COR-L47 (cell line): Measurements from ENCODE around the gene ERVMER34-1.

Experiments
- DNase-seq: peaks from one replicate; lab custom pipeline; 2025; lab: John Stamatoyannopoulos, UW

The ERVMER34-1 gene, protein sequence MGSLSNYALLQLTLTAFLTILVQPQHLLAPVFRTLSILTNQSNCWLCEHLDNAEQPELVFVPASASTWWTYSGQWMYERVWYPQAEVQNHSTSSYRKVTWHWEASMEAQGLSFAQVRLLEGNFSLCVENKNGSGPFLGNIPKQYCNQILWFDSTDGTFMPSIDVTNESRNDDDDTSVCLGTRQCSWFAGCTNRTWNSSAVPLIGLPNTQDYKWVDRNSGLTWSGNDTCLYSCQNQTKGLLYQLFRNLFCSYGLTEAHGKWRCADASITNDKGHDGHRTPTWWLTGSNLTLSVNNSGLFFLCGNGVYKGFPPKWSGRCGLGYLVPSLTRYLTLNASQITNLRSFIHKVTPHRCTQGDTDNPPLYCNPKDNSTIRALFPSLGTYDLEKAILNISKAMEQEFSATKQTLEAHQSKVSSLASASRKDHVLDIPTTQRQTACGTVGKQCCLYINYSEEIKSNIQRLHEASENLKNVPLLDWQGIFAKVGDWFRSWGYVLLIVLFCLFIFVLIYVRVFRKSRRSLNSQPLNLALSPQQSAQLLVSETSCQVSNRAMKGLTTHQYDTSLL

DNA sequence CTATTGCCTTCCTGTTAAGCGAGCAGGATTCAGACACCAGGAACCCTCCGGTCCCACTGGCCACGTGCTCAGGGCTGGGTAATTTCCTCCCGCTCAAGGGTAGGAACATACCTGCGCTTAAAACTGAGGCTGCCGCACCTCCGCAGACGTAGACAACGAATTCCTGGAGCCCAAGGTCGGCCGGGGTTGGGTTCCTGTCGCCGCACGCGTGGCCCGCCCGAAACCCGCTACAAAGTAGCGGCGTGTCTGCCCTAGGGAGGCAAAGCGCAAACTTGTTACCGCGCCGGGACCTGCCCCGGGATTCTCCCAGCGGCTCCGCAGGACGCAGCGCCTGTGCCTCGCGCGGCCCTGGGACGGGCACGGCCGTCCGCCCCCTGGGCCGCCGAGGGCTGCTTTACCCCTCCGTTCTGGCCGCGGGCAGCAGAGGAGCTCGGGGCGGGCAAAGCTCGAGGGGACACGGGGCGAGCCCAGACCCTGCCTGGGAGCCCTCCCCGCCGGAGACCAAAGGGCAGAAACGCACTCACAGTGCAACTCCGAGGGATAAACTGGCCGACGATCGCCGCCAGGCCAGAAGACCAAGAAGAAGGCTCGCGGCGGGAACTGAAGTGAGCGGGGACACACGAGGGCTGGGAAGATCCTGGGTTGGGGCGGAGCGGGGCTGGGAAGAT is at the start of gene ERVMER34-1:
ERVMER34-1 (minus strand) TSS at position 607 of the 668 bp plus-strand sequence. CDS start 5,905 bp downstream, outside the sequence.
- DNase-seq, result no peak

DNA sequence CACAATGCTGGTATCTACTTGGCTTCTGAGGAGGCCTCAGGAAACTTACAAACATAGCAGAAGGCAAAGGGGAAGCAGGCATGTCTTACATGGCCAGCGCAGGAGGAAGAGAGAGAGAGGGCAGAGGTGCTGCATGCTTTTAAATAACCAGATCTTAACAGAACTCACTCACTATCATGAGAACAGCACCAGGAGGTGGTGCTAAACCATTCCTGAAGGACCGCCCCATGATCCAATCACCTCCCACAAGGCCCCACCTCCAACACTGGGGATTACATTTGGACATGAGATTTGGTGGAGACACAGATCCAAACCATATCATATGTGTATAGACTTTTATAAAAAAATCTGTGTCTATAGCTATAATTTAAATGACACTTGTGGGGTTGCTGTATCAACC is 48.6 kb upstream of the ERVMER34-1 start:
- no peak for DNase-seq

DNA sequence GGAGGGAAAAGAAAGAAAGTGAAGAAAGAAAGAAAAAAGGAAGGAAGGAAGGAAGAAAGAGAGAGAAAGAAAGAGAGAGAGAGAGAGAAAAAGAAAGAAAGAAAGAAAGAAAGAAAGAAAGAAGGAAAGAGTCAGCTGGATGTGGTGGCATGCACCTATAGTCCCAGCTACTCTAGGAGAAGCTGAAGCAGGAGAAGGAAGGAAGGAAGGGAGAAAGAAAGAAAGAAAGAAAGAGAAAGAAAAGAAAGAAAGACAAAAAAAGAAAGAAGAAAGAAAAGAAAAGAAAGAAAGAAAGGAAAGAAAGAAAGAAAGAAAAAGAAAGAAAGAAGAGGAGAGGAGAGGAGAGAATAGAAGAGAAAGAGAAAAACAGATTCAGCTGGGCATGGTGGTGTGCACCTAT is 44.3 kb upstream of the ERVMER34-1 start:
- no peak for DNase-seq

DNA sequence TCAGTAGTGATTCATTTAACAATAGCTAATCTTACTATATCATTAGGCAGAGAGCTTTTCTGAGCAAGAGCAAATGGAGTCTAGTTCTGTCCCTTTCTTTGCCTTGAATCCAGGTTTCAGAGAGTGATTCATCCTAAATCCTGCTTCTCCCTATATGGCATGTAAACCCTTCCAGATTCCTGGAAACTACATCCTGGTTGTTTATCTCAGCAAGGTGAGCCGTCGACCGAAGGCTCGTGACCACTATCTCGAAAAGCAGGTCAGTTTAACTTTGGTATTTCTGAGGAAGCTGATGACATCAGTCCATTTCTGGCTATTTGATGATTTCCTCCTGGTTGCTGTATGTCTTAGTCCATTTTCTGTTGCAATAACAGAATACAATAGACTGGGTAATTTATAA is 40.7 kb upstream of the ERVMER34-1 start:
- no peak for DNase-seq

DNA sequence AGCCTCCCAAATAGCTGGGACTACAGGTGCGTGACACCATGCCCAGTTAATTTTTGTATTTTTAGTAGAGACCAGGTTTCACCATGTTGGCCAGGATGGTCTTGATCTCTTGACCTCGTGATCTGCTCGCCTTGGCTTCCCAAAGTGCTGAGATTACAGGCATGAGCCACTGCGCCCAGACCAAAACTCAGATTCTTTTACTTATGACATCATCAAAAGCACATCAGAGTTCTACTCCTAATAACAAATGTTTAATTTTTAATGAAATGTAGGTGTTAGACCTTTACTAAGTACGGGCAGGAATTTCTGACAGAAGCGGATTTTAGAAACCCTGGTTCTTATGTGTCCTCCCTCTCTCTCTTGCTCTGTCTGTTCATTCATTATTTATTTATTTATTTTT is 38.5 kb upstream of the ERVMER34-1 start:
- DNase-seq, result no peak

DNA sequence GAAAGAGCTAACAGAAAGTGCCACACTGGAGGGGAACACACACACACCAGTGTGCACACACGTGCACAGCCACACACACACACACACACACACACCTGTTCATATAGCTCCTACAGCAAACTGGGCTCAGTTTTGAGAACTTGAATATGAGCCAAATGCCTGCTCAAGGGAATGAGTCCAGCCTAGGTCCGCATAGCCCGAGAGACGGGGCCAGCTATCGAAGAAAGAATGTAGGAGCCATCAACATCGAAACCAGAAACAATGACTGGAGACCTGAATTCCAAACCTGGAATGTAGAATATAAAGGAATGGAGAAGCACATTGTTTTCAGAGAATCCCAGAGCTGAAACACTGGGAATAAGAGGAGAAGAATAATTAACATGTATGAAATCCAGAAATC is 37.6 kb upstream of the ERVMER34-1 start:
- no peak for DNase-seq

DNA sequence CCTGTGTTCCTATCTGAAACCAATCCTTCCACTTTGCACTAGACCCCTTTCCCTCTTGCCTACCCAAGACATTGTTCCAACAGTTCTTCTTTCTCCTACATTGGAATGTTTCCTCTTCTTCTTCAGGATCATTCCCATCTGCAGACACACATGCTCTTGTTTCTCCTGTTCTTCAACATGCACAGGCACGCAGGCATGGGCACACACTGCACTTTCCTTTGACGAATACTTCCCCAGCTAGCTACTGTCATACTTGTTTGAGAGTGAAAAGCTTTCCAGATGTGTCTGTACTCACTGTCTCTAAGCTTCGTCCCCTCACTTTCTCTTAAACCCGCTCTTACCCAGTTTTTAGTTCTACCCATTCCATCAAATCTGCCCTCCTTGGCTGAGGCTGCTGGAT is 31.8 kb upstream of the ERVMER34-1 start:
- DNase-seq, result no peak

DNA sequence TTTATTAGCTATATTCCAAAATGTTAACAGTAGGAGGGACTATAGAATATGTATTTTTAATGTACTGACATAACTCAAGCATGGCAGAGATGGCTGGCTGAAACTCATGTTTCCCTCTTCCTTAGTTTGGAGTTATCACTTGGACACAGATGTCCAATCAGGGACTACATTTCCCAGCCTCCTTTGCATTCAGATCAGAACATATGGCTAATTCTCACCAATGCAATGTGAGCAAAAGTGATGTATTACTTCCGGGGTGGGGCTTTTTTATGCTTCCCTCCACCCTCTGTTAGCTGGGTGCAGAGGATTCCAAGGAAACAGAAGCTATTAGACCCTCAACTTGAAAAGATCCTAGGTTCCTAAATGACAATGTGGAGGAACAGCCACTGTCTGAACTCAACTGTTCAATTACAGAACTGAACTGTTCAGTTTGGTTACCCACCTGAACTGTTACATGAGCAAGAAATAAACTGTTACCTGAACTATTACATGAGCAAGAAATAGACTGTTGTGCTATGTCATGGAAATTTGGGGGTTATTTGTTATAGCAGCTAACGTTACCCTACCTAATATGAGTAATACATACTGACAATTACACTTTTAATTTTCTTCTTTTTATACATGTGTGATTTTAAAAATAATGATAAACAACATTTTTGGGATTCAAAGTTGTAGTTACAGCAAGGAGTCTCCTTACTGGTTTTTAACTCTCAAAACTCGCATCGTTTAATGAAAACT is 29.6 kb upstream of the ERVMER34-1 start:
- DNase-seq, result no peak

DNA sequence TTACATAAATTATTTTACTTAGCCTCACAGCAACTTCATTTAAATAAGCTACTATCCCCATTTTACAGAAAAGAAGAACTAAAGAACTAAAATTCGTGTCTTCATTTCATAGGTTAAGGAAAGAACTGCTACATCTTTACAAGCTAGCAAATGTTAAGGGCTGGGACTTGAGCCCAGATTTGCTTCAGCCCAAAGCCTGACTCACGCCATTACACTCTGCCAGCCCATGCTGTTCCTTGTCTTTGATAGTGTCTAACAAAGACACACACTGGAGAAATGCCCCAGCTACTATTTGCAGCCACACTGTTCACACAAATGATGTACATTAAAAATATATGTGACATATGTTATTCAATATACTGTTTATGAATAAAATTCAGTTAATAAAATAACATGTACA is 29.0 kb upstream of the ERVMER34-1 start:
- no peak for DNase-seq

DNA sequence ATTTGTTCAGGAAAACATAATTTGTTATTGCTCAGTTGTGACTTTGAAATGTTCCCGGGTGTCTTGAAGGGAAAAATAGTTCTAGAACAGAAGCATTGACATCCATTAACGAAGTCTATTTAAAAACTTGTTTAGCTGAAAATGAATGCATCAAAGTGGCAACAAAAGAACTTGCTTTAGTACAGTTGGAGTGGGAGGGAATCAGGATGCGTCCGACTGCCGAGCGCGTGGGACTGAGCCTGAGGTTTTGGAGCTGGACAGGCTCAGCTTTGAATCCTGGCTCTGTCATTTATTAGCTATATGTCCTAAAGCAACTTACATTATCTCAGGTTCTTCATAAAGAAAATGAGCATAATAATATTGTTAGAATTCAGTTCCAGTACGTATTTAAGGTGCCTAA is 9.0 kb upstream of the ERVMER34-1 start:
- DNase-seq, result no peak

DNA sequence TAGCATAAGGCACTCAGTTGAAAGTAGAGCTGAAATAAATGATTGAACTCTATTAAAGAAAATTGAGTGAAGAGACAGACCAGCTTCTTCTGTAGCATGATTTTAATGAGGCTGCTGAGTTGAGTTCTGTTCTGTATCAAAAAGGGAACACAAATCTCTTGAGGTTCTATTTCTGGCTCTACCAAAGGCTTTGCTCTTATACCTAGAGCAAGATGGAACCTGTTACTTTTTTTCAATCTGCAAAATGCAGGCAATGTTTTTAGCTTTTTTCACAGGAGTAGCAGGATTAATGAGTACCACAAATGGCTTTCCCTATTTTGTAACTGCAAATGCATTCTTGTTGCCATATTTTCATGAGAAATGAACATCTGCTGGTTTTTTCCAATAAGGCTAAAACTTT is 4.2 kb upstream of the ERVMER34-1 start:
- no peak for DNase-seq

DNA sequence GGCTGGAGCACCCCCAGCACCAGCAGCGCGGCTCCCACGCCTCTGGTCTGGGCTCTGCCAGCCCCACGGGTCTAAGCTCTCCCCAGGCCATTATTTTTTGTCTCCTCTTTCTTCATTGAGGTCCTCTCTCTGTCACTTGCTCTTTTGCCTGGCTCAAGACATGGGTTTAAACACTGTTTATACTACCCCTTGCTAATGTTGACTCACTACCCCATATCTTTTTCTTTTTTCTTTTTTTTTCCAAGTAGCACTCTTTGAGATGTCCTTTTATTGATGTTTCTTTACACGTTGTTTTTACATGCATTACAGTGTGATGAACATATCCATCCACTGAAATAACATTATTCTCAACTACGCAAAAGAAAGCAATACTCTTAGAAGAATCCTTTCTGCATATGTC is 1.7 kb upstream of the ERVMER34-1 start:
- DNase-seq, result no peak

DNA sequence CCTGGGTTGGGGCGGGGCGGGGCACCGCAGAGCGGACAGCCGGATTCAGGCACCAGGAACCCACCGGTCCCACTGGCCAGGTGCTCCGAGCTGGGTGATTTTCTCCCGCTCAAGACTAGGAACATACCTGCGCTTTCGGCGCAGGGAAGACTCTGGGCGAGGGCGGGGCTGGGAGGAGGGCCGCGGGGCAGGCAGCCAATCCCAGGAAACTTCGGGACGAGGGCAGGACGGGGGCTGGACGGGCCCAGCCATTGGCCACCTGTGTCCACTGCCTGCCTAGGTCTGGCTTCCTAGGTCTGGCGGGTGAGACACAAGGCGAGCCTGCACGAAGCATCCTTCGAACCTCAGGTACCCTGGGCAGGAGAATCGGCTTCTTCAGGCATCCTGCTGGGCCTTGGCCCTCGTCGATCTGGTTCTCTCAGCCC is 274 bp upstream of the ERVMER34-1 start:
- DNase-seq, result no peak

DNA sequence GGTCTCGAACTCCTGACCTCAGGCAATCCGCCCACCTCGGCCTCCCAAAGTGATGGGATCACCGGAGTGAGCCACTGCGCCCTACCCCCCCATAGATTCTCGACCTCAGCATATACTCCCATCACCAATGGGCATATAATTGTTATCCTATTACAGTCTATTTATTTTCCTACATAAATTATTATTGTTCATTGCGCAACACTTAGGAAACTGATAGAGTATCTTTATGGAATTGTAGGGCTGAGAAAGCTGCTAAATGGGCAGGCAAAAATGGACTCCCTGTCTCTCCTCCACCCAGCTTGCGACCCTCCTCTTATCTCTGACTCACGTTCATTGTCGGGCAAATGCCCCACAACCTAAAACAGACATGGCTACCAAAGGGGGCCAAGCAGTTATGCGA is 1.0 kb downstream of the ERVMER34-1 start:
- no peak for DNase-seq

DNA sequence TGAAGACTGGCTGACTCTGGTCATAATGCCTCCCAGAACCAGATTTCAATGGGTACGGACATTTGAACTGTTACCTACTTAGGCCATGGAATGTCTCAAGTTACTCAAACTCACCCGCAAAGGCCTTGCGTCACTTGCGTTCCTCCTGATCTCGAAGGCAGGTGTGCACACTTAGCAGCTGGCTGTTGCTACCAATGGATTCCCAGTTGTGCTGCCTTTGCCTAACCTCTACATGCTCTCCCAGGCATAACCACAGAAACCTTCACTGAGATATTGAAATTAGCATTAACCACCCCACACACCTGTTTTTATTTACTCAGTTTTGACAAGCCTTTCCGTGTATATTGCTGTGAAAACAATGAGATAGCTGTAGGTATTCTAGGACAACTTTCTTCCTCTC is 2.8 kb downstream of the ERVMER34-1 start:
- DNase-seq, result no peak

DNA sequence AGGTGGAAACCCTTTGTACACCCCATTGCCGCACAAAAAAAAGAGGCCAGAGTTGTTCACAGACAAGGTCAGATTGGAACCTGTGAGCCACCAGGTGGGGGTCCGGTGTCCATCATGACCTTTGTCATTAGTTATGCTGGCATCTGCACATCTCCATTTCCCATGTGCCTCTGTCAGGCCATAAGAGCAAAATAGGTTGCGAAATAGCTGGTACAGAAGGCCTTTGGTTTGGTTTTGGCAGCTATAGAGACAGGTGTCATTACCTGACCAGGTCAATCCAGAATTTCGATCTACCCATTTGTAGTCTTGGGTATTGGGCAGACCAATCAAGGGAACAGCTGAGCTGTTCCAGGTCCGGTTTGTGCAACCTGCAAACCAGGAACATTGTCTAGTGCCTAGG is 6.6 kb downstream of the ERVMER34-1 start:
- no peak for DNase-seq

DNA sequence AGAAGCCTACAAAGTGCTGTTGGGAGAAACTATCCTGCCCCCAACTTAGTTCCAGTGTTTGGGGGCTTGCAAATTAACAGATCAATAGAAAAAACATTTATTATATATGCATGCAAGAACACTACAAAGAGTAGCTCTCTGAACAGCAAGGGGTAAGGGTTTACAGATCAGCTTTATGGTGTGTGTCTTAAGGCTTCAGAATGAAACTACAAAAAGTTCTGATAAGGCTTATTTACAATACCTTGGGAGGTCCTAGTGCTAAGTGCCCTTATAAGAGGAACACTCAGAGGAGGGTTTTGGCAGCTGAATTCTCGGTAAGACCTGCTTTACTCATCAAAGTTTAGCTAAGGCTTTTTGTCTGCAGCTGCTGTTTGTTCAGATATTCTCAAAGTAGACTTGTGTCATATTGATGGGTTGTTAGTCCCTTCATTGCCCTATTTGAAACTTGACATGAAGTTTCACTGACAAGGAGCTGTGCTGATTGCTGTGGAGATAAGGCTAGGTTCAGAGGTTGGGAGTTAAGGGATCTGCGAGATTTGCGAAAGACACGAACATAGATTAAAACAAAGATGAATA is 7.7 kb downstream of the ERVMER34-1 start:
- DNase-seq, result no peak

DNA sequence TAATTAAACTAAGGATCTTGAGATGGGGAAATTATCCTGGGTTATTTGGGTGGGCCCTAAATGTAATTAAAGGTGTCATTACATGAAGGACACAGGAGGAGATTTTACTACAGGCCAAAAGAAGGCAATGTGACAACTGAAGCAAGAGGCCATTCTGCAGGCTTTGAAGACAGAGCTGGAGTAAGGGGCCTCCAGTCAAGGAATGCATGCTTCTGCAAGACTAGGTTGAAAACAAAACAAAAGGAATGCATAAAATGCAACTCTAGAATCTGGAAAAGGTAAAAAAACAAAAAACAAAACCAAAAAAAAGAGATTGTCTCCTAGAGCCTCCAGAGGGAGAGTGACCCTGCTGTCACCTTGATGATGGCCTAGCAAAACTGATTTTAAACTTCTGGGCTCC is 21.6 kb downstream of the ERVMER34-1 start:
- DNase-seq, result no peak

DNA sequence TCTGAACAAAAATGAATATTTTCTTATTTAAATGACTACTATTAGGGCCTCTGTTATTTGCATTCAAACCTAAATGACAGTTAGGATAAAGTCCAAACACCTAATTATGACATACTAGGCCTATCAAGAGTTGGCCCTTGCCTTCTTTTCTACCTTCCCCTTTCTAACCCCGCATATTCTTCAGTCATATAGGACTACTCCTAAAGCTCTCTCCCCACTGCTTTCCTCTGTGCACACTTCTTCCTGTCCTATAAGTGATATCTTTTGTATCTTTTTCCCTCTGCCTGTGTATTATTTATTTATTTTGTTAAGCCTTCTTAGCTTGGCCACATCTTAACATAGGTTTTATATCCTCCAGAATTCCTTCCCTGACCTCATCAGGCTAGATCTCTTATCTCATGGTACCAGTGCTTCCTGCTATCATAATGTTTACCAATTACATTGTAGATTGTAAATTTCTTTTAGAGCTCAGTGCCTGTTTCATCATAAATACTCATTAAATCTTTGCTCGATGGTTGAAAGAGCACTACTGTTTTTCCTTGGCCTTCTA is 22.5 kb downstream of the ERVMER34-1 start:
- DNase-seq, result no peak

DNA sequence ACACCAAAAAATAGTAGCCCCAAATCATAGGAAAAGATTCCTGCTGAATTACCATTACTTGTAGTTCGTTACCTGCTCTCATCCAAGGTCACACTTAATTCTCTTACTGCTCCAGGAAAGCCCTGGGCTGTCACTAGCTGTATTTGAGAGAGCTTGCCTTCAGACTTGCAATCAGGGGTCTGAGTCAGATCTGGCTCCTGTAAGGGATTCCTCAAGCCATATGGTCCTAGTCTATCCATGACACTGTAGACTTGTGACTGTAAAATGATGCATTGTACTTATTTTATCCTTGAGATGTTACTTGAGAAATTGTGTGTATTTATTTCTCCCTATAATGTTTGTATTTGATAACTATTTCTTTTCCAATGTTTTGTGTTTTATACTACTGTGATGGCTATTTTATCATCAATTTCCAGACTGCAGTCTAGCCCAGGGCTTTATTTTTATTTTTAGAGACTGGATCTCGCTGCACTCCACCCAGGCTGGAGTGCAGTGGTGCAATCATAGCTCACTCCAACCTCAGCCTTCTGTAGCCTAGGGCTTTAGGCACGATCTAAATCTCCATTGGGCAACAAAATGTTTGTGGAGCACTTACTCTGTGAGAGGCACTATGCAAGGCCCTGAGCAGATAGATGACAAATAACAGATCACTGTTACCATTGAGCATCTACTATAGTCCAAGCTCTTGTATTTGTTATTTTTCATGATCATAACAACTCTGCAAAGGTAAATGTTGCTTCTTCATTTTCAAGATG is 24.2 kb downstream of the ERVMER34-1 start:
- no peak for DNase-seq
